HEK293 (cell line): ENCODE measurements around the gene TMEM100.

Source experiments
- CTCF ChIA-PET: fragments of 350-600 bp; formaldehyde crosslinking; extraction: SDS; loops from one replicate; lab custom pipeline; 2021; ENCODE audit warnings: antibody characterized with exemption; lab: Yijun Ruan, JAX
- POLR2A ChIA-PET: fragments of 300-600 bp; formaldehyde crosslinking; extraction: SDS; loops from one replicate; lab custom pipeline; 2020; ENCODE audit warnings: antibody characterized with exemption, inconsistent platforms; lab: Yijun Ruan, JAX
- H3K27ac ChIP-seq: fragments of 200-500 bp; sonication (Bioruptor generic); 2 replicates; pipeline ENCODE4 v1.5.1; 2014; ENCODE audit warnings: low read depth, low read length, control low read depth, inconsistent platforms; ENCODE audit errors: extremely low read depth
- H3K36me3 ChIP-seq, 2 experiments: fragments of 200-500 bp in 1 of 2; sonication (Bioruptor generic) in 1 of 2; 1 replicate in 1 of 2; 2 replicates in 1 of 2; pipeline ENCODE4 v1.5.1; 2014 to 2017; ENCODE audit warnings: inconsistent platforms in 2 of 2, low read length in 2 of 2; ENCODE audit not compliant: control insufficient read depth in 2 of 2, insufficient read depth in 1 of 2
- H3K4me1 ChIP-seq: fragments of 200-500 bp; sonication (Bioruptor generic); 2 replicates; pipeline ENCODE4 v1.5.1; 2014; ENCODE audit warnings: mild to moderate bottlenecking, low read length, inconsistent platforms; ENCODE audit not compliant: control insufficient read depth, insufficient read depth
- H3K4me3 ChIP-seq: 2 replicates; pipeline ENCODE4 v1.5.1; 2011; ENCODE audit warnings: low read depth, mild to moderate bottlenecking, control low read depth, low read length, moderate library complexity
- H3K9me3 ChIP-seq: fragments of 200-500 bp; sonication (Bioruptor generic); 2 replicates; pipeline ENCODE4 v1.5.1; 2014; ENCODE audit warnings: low read depth, low read length, inconsistent platforms; ENCODE audit not compliant: control insufficient read depth, insufficient read depth
- BCL11A ChIP-seq: fragments of 450-650 bp; formaldehyde crosslinking; IDR thresholded peaks from 2 replicates; pipeline ENCODE4 v1.5.1; 2016; ENCODE audit warnings: low read depth, missing biosample characterization, missing genetic modification characterization
- OVOL3 ChIP-seq: fragments of 450-650 bp; formaldehyde crosslinking; IDR thresholded peaks from 2 replicates; pipeline ENCODE4 v1.5.1; 2016; ENCODE audit warnings: missing biosample characterization, missing genetic modification characterization
- REPIN1 ChIP-seq: fragments of 450-650 bp; formaldehyde crosslinking; IDR thresholded peaks from 2 replicates; pipeline ENCODE4 v1.5.1; 2017; ENCODE audit warnings: missing biosample characterization, missing genetic modification characterization, low read depth
- SP7 ChIP-seq: fragments of 450-650 bp; formaldehyde crosslinking; IDR thresholded peaks from 2 replicates; pipeline ENCODE4 v1.5.1; 2016; ENCODE audit warnings: missing biosample characterization, missing genetic modification characterization
- ZBTB10 ChIP-seq: fragments of 450-650 bp; formaldehyde crosslinking; IDR thresholded peaks from 2 replicates; pipeline ENCODE4 v1.5.1; 2016; ENCODE audit warnings: missing biosample characterization, missing genetic modification characterization
- ZBTB49 ChIP-seq: fragments of 450-650 bp; formaldehyde crosslinking; IDR thresholded peaks from 2 replicates; pipeline ENCODE4 v1.5.1; 2016; ENCODE audit warnings: missing biosample characterization, missing genetic modification characterization, low read depth
- ZBTB6 ChIP-seq: fragments of 450-650 bp; formaldehyde crosslinking; IDR thresholded peaks from 2 replicates; pipeline ENCODE4 v1.5.1; 2017; ENCODE audit warnings: missing biosample characterization, missing genetic modification characterization
- ZFP37 ChIP-seq: fragments of 450-650 bp; formaldehyde crosslinking; IDR thresholded peaks from 2 replicates; pipeline ENCODE4 v1.5.1; 2016; ENCODE audit warnings: missing biosample characterization, missing genetic modification characterization
- ZNF354C ChIP-seq: fragments of 450-650 bp; formaldehyde crosslinking; IDR thresholded peaks from 2 replicates; pipeline ENCODE4 v1.5.1; 2016; ENCODE audit warnings: missing biosample characterization, missing genetic modification characterization, low read depth, borderline replicate concordance
- ZNF501 ChIP-seq: fragments of 450-650 bp; formaldehyde crosslinking; IDR thresholded peaks from 2 replicates; pipeline ENCODE4 v1.5.1; 2016; ENCODE audit warnings: missing biosample characterization, missing genetic modification characterization
- ZNF530 ChIP-seq: fragments of 450-650 bp; formaldehyde crosslinking; IDR thresholded peaks from 2 replicates; pipeline ENCODE4 v1.5.1; 2016; ENCODE audit warnings: low read depth, missing biosample characterization, missing genetic modification characterization
- ZNF626 ChIP-seq: fragments of 450-650 bp; sonication (Bioruptor Pico); formaldehyde crosslinking; IDR thresholded peaks from 2 replicates; pipeline ENCODE4 v1.5.1; 2018; ENCODE audit warnings: missing biosample characterization, missing genetic modification characterization, inconsistent platforms
- ZNF629 ChIP-seq: fragments of 450-650 bp; formaldehyde crosslinking; IDR thresholded peaks from 2 replicates; pipeline ENCODE4 v1.5.1; 2017; ENCODE audit warnings: missing biosample characterization, missing genetic modification characterization
- ZNF639 ChIP-seq: fragments of 450-650 bp; formaldehyde crosslinking; IDR thresholded peaks from 2 replicates; pipeline ENCODE4 v1.5.1; 2016; ENCODE audit warnings: missing biosample characterization, missing genetic modification characterization
- ZNF658 ChIP-seq: fragments of 450-650 bp; formaldehyde crosslinking; IDR thresholded peaks from 2 replicates; pipeline ENCODE4; 2016; ENCODE audit warnings: missing biosample characterization, missing genetic modification characterization
- ZNF792 ChIP-seq: fragments of 450-650 bp; formaldehyde crosslinking; IDR thresholded peaks from 2 replicates; pipeline ENCODE4 v1.5.1; 2016; ENCODE audit warnings: missing biosample characterization, missing genetic modification characterization
- ZSCAN5A ChIP-seq: fragments of 450-650 bp; formaldehyde crosslinking; IDR thresholded peaks from 2 replicates; pipeline ENCODE4 v1.5.1; 2016; ENCODE audit warnings: missing biosample characterization, missing genetic modification characterization

TMEM100 gene

GRCh38 chr17:55756689-55757088, 34.0 kb upstream of the TMEM100 start:
- H3K4me3 ChIP-seq: no peak overlapping the region
- peaks cover 0 to 16% of the 10 kb centered on the region in 2 experiments; a peak in 1 of 3 replicates for H3K36me3 ChIP-seq
- ChIA-PET POLR2A (no interaction called here), CTCF (interaction anchor here (0.5 to 1.2 kb wide), 2 partner anchors 36 to 38 kb away, joined by 3 to 4 read pairs; no protein-coding TSS in a partner anchor)
- no peak overlapping the region for H3K27ac ChIP-seq
- H3K4me1 ChIP-seq: peaks cover 3% of the 10 kb centered on the region; the same call in 1 of the 2 replicates
- no peak for TF ChIP-seq ZNF501 (tag by site-specific recombination)
- TF ChIP-seq ZBTB6: no peak
- TF ChIP-seq ZNF354C (tag by site-specific recombination): no peak
- no peak for TF ChIP-seq ZFP37 (tag by site-specific recombination)
- TF ChIP-seq ZSCAN5A (tag by site-specific recombination): no peak
- TF ChIP-seq REPIN1 (tag by site-specific recombination): no peak
- TF ChIP-seq ZNF658 (tag by site-specific recombination): no peak
- H3K9me3 ChIP-seq: no peaks in the 10 kb centered on the region

GRCh38 chr17:55751720-55752250, 29.1 kb upstream of the TMEM100 start:
- peaks cover 7% of the 10 kb centered on the region; the same call in 1 of the 2 replicates for H3K4me1 ChIP-seq
- TF ChIP-seq ZNF626 (tag by site-specific recombination) (no peak), ZBTB10 (tag by site-specific recombination) (0 out of 2 replicates have a peak, but pooled peaks have one; percentile 3), ZNF792 (no peak)
- H3K4me3 ChIP-seq: peak overlapping the region; percentile 87
- no peaks in the 10 kb centered on the region for H3K9me3 ChIP-seq
- CTCF ChIA-PET: interaction anchor here (0.5 to 5.0 kb wide), 7 partner anchors 16 to 746 kb away, joined by 3 to 46 read pairs (median 4); no protein-coding TSS in a partner anchor
- POLR2A ChIA-PET: interaction anchor here (0.7 to 2.0 kb wide), 17 partner anchors 9 to 252 kb away, joined by 3 to 22 read pairs (median 5); partner anchors contain the start of gene TMEM100
- H3K27ac ChIP-seq: no peak overlapping the region
- H3K36me3 ChIP-seq: peaks cover 0 to 16% of the 10 kb centered on the region in 2 experiments; a peak in 1 of 3 replicates

- H3K36me3 ChIP-seq: peaks cover 0 to 16% of the 10 kb centered on the region in 2 experiments; a peak in 1 of 3 replicates
- peak within 1 kb of the TSS; percentile 87 for H3K4me3 ChIP-seq
- H3K27ac ChIP-seq: peak within 1 kb of the TSS; percentile 77
- no peaks in the 10 kb centered on the region for H3K9me3 ChIP-seq
- ChIA-PET POLR2A (interaction anchor here (0.6 to 2.0 kb wide), 18 partner anchors 9 to 251 kb away, joined by 3 to 22 read pairs (median 5); partner anchors contain the start of gene TMEM100), CTCF (interaction anchor here (0.6 to 5.0 kb wide), 8 partner anchors 15 to 745 kb away, joined by 3 to 46 read pairs (median 4); no protein-coding TSS in a partner anchor)
- H3K4me1 ChIP-seq: peaks cover 7% of the 10 kb centered on the region; the same call in 1 of the 2 replicates
- TF ChIP-seq ZNF639 (tag by site-specific recombination): no peak
- TF ChIP-seq ZNF530 (tag by site-specific recombination): 0 out of 2 replicates have a peak, but pooled peaks have one; percentile 80
- TF ChIP-seq ZBTB49: no peak
- no peak for TF ChIP-seq OVOL3 (tag by site-specific recombination)
- TF ChIP-seq SP7: peak; percentile 67
- 0 out of 2 replicates have a peak, but pooled peaks have one; percentile 26 for TF ChIP-seq ZNF629 (tag by site-specific recombination)
- 0 out of 2 replicates have a peak, but pooled peaks have one; percentile 33 for TF ChIP-seq BCL11A
Observed at GRCh38 chr17:55750750-55751657, 28.3 kb upstream of the TMEM100 start, which contains the start of gene PCTP. Gene PCTP (plus strand): TSS chr17:55751051. CDS start chr17:55751104, 53 bp downstream.
